Mucosa of stomach (tissue), 1 donor: ENCODE measurements around the gene WASHC2C.
"Not testable (repeated sequence)": the region's sequence is repeated elsewhere in the genome, so short reads cannot be mapped to it uniquely, and the experiment has no call there.

ENCODE experiments used
- H3K27me3 ChIP-seq: one replicate; pipeline ENCODE4 v1.7.0; 2013; ENCODE audit warnings: mild to moderate bottlenecking, low read length; ENCODE audit not compliant: control insufficient read depth, insufficient read depth
- H3K36me3 ChIP-seq: one replicate; pipeline ENCODE4 v1.7.0; 2013; ENCODE audit warnings: low read length; ENCODE audit not compliant: control insufficient read depth, insufficient read depth
- H3K4me1 ChIP-seq: one replicate; pipeline ENCODE4 v1.7.0; 2013; ENCODE audit warnings: mild to moderate bottlenecking, low read length; ENCODE audit not compliant: control insufficient read depth, insufficient read depth
- H3K4me3 ChIP-seq: one replicate; pipeline ENCODE4 v1.7.0; 2013; ENCODE audit warnings: low read length
- H3K9ac ChIP-seq: one replicate; pipeline ENCODE4 v1.7.0; 2013; ENCODE audit warnings: mild to moderate bottlenecking, low read length, moderate library complexity
- H3K9me3 ChIP-seq: one replicate; pipeline ENCODE4 v1.7.0; 2013; ENCODE audit warnings: mild to moderate bottlenecking, low read length, moderate library complexity; ENCODE audit not compliant: control insufficient read depth
- donor health status: Pancreatic carcinoma.

WASHC2C gene

DNA sequence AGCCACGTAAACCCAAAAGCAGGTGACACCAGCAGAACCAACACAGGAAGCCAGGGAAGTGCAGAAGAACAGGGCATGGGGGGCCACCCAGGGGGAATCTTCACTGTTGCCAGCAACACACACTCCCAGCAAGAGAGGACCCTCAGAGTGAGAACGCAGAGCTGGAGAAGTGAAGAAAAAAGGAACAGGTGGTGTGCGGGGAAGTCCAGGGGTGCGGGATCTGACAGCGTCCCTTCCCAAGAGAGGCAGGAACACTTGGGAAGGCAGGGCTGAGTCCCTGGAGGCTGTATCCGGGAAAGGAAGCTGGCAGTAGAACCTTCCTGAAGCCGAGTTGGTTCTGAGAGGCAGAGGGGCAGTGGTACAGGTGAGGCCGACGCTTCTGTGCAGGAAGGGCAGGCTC is 92.5 kb downstream of the WASHC2C start:
- Histone ChIP-seq H3K27me3 (no peaks in the 10 kb centered on the region), H3K4me3 (no peak overlapping the region), H3K9ac (no peak overlapping the region), H3K9me3 (no peaks in the 10 kb centered on the region), H3K36me3 (no peaks in the 10 kb centered on the region), H3K4me1 (no peaks in the 10 kb centered on the region)

DNA sequence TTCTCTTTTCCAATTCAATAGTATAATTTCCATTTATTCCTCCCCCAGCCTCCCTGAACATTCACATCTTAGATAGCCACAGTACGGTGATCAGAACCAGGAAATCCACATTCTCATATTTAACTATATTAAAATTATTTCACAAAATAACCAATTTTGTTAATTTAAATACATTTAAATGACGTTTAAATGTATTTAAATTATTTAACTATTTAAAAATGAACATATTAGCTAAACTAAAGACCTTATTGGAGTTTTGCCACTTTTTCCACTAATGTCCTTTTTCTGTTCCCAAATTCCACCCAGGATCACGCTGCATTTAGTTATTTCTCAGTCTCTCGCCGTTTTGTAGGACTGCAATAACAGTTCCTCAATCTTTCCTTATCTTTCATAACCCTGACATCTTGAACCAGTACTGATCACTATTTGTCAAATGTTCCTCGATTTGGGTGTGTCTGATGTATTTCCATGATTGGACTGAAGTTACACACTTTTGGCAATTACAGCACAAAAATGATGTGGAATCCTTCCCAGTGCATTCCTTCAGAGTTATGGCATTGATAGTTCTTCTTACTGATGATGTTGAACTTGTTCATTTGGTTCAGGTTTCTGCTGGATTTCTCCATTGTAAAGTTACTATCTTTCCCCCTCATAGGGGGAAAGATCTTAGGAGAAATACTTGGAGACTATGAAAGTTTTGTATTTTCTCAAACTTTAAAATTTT is 93.2 kb downstream of the WASHC2C start:
- not testable (repeated sequence) for H3K4me1 ChIP-seq, H3K27me3 ChIP-seq, H3K9me3 ChIP-seq, H3K9ac ChIP-seq, H3K36me3 ChIP-seq, H3K4me3 ChIP-seq

DNA sequence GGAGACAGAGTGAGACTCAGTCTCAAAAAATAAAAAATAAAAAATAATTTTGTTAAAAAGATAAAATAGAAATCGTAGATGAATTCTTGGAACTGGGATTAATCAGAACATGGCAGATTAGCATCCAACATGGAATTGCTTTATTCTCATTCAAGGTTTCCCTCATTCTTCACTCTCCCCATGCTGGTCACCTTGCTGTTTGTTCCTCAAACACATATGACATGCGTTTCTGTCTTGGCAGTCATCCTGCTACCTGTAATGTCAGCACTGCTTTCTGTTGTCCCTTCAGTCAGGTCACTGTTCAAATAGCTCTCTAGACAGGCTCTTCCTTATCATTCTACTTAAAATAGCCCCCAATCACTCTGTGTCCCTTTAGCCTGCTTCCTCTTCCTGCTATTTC is 95.9 kb downstream of the WASHC2C start:
- not testable (repeated sequence) for H3K9ac ChIP-seq, H3K4me3 ChIP-seq, H3K4me1 ChIP-seq, H3K9me3 ChIP-seq, H3K27me3 ChIP-seq, H3K36me3 ChIP-seq
